DMS53 (cell line): Measurements from ENCODE around the gene ATE1.
"Not testable (repeated sequence)": the region's sequence is repeated elsewhere in the genome, so short reads cannot be mapped to it uniquely, and the experiment has no call there.

ENCODE experiments used
- DNase-seq: peaks from one replicate; lab custom pipeline; 2025; lab: John Stamatoyannopoulos, UW

ATE1 gene

GRCh38 chr10:121930268-121931085, 2.6 kb upstream of the ATE1 start:
- DNase-seq: peak; percentile 71

DNA sequence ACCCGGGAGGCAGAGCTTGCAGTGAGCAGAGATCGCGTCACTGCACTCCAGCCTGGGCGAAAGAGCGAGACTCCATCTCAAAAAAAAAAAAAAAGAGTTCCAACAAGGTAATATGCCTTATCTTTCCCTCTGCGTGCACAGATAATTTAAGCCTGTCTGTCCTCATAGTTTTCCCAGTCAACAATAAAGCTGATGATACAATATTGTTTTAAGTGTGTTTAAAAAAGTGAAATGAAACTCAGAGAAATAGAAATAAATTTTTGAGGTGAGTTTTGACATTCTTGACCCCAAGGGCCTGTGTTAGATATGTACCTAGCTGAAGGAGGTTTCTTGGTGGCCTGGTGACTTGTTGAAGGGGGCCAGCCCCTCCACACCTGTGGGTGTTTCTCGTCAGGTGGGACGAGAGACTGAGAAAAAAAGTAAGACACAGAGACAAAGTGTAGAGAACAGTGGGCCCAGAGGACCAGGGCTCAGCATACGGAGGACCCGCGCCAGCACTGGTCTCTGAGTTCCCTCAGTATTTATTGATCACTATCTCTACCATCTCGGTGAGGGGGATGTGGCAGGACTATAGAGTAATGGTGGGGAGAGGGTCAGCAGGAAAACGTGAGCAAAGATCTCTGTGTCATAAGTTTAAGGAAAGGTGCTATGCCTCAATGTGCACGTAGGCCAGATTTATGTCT, 1.9 kb upstream of the ATE1 start:
- DNase-seq: not testable (repeated sequence)

- DNase-seq: peak; percentile 71
Measured at GRCh38 chr10:121928528-121928884, 675 bp upstream of the ATE1 start.

DNA sequence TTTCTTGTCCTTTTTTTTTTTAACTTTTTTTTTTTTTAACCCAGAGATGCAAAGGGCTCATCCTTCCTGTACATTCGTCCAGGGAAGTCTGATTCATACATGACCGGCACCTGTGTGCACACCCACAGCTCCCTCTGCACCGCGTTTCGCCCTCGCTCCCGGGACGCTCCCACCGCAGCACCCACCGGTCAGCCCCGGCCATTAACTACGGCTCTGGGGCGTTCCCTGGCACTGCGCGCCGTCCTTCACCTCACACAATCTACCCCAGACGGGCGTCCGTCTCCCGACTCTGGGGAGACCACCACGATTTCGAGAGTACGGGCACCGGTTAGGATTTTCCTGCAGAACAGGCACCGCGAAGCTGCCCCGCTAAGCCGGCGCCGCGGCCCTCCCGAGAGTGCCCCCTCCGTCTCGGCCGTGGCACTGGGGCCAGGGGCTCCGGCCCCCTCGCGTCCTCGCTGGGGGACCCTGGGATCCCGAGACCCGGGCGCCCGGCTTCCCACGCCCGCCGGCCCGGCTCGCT, 452 bp downstream of the ATE1 start:
- DNase-seq: peak; percentile 83

DNA sequence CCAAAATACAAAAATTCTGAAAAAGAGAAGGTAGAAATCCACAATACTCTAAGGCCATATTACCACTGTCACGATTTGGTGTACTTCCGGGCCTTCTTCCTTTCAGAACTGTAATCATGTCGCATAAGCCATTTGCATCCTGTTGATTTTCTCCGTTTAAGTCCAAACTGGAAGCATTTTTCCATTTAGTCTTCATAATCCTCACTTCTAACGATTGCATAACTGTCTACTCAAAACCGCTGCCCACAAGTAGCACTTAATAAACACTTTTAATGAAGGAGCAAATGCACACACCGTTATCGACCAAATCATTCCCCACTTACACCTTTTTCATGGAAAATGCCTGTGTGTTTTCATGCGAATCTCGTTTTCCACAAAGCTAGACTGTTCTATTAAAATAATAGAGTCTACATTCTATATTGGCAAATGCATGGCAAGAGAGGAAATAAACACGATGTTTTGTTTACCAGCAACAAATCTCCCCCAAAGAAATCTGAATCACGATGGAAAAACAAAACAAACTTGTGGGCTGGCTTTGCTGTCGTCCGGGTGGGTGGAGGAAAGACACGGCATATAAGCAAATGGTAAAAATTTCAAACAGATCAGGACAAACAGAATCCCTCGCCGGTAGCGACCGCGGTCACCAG, 1.0 kb downstream of the ATE1 start:
- peak; percentile 44 for DNase-seq

GRCh38 chr10:121926157-121926556, 1.7 kb downstream of the ATE1 start:
- DNase-seq: no peak

GRCh38 chr10:121921238-121921931, 6.4 kb downstream of the ATE1 start:
- no peak for DNase-seq

DNA sequence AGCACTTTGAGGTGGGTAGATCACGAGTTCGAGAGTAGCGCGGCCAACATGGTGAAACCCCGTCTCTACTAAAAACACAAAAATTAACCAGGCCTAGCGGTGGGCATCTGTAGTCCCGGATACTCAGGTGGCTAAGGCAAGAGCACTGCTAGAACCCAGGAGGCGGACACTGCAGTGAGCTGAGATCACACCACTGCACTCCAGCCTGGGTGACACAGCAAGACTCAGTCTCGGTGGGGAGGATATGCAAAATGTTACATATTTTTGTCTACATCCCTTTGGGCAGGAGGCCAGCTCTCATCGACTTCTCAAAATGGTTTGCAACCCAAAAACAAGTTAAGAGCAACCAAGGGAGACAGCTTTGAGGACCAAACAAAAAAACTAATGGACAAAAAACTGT, 8.2 kb downstream of the ATE1 start:
- DNase-seq: no peak

GRCh38 chr10:121918800-121919199, 9.0 kb downstream of the ATE1 start:
- peak; percentile 4 for DNase-seq

DNA sequence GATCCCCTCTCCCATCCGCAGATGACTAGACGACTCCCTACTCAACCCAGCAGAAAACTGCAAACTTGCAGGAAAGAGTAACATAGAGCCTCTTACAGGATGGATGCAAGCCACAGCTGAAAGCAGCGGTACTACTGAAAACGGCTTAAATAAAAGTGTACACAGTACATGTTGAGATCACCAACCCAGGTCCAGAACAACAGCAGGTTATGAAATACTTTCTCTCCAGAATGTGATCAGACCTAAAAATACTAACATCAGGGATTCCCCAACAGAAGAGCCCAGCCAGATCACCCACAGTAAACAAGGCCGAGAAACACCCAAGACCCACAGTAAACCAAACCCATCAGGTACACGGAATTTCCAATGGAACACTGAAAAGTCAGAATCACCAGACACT, 13.2 kb downstream of the ATE1 start:
- DNase-seq: no peak

GRCh38 chr10:121911421-121911697, 16.5 kb downstream of the ATE1 start:
- DNase-seq: no peak

DNA sequence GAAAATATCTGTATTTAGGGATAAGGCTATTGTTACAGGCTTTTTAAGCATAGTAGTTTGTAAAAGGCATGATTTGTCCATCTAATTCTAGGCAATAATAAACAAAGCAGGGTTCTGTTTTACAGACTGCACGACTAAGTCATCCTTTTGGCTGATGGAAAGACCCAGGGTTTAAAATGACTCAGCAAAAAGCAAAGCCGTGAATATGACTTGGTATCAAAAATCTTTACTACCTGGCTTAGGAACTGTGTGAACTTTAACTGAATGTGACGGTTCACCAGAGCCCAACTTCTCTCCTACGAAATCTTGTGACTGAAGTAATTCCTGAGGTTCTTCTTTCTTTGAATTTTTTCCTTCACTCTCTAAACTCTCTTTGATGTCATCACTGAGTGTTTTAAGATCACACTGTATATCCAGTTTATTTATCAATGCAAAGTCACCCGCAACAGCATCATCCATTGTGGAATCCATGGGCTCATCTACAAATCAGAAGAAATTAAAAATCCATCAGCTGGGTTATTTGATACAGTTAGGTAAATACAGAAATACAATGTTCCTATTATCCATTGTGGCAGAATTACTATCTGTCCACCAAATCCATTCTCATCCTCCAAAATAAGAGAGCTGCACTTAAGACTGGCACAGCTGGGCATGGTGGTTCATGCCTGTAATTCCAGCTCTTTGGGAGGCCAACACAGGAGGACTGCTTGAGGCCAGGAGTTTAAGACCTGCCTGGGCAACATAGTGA, 17.0 kb downstream of the ATE1 start:
- DNase-seq: peak; percentile 29

- no peak for DNase-seq
Measured at GRCh38 chr10:121904888-121905287, 22.9 kb downstream of the ATE1 start.

- peak; percentile 84 for DNase-seq
Measured at GRCh38 chr10:121900443-121901174, 27.2 kb downstream of the ATE1 start.

- no peak for DNase-seq
Measured at GRCh38 chr10:121899727-121900126, 28.1 kb downstream of the ATE1 start.

DNA sequence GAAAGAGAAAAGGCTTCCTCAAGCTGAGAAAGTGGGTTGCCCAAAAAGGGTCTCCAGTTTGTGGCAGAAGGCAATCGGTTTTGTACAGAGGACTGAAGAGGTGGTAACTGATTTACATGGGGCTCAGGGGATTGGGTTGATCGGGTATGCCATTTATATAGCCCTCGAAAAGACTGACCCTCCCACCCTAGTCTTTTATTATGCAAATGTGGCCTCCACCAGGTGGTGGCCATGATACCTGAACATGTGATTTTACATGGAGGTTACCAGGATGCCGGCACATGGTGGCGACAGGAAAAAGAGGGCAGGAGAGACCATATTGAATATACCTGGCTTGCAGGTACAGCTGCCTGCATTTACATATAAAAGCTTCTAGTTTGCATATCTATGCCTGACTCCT, 36.7 kb downstream of the ATE1 start:
- DNase-seq: no peak

GRCh38 chr10:121889212-121889611, 38.6 kb downstream of the ATE1 start:
- no peak for DNase-seq

DNA sequence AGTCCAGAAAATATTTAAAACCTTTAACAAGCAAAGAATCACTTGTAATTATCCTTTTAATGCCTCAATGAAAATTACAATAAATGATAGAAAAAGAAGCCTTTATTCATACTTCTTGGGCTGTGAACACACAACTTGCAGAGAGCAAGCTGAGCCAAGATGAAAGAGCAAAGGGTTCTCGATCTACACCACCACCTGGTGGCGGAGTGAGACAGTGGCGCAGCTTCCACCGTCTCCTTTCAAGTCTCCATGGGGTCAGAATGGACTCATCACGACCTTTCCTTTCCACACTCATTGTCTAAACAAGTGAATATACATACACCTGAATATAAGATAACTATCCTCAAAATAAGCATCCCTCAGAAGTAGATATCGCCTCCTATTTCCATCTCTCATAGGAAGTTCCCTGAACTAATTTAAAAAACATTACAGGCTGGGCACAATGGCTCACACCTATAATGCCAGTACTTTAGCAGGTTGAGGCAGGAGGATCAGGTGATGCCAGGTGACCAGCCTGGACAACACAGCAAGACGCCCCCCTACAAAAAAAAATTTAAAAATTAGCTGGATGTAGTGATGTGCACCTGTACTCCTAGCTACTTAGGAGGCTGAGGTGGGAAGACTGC, 40.7 kb downstream of the ATE1 start:
- DNase-seq: peak; percentile 76

DNA sequence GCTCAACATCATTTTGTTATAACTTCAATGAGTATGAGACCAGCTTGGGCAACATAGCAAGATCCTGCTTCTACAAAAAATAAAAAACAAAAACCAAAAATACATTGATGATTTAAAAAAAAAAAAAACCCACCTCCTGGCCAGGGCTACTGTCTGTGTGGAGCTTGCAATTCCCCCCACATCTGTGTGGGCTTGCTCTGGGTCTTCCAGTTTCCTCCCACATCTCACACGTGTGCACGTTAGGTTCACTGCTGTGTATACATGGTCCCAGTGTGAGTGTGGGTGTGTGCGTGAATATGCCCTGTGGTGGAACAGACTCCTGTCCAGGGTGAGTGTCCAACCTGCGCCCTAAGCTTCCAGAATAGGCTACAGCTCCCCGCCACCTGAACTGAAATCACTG, 41.6 kb downstream of the ATE1 start:
- DNase-seq: no peak

- DNase-seq: no peak
Measured at GRCh38 chr10:121880895-121881294, 46.9 kb downstream of the ATE1 start.

DNA sequence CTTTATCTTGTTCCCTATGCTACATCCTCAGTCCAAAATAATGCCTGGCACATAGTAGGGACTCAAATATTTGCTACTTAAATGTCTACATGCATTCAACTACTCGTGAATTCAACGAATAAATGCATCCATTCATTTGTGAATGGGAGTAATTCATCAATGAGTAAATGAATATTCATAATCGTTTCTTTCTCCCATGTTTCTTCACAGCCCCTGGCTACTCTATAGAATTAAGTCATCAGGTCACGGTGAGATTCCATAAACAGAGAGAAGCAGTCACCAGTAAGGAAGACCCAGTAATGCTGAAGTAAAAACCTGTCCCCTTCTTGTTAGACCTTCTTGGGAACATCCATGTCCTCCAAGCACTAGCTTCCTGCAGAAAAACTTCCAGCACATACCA, 48.4 kb downstream of the ATE1 start:
- no peak for DNase-seq
